Measurements from ENCODE around the gene PEX11B. TPM values are rescaled to one million over a fixed set of nuclear protein-coding genes. Genes with fewer than 3 reads are reported as not detected.

Gene PEX11B
- total RNA-seq, 1 donor from 2014 or later, result 18.7 TPM

DNA sequence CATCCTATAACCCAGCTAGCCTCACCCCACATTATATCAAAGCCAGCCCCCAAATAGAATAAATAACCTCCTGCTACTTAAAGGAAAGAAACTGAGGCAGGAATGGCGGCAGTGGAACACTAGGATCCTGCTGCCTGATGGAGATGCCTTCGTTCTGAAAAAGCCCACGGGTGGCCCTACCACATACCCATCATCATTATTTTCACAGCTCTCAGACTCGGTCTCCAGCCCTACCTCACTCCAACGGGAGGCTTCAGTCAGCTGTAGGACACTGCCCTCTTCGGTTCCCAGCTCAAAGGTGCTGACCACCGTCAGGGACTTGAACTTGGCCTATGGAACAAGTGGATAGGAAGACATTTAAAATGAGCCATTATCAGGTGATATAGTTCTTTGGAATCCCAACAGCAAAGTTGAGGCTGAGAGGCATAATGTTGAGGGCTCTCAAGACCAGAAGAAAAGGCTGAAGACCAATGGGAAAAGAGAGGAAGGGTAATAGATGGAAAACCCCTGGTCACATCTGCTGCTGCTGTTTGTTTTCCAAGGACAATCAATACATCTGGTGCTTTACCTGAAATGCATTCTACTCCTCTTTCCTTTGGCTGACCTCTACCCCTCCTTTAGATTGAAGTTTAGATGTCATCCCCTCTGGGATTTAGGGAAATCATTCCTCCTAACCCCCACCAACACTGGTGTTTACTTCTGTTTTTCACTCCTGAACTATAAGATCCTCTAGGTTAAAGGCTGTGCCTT, 25.0 kb downstream of the PEX11B start:
- no peak for TF ChIP-seq CTCF (conservative IDR thresholded peaks at IDR 0.05)
- H3K27ac Mint-ChIP-seq (ENCODE audit: unreplicated experiment), result no peak overlapping the region
- H3K4me1 Mint-ChIP-seq, result peaks cover 12% of the 10 kb centered on the region
- peaks cover 5% of the 10 kb centered on the region for H3K27me3 Mint-ChIP-seq (ENCODE audit: low read depth)
- H3K4me3 Mint-ChIP-seq, result no peak overlapping the region
- no peak for DNase-seq (ENCODE audit: low read depth, low spot score)
- no peaks in the 10 kb centered on the region for H3K36me3 Mint-ChIP-seq (ENCODE audit: low read depth)
- no peaks in the 10 kb centered on the region for H3K9me3 Mint-ChIP-seq

GRCh38 chr1:145892486-145893087, 25.9 kb downstream of the PEX11B start:
- H3K27me3 Mint-ChIP-seq (ENCODE audit: low read depth), result peaks cover 10% of the 10 kb centered on the region
- H3K36me3 Mint-ChIP-seq (ENCODE audit: low read depth), result no peaks in the 10 kb centered on the region
- peak overlapping the region; percentile 39 for H3K4me3 Mint-ChIP-seq
- peaks cover 8% of the 10 kb centered on the region for H3K4me1 Mint-ChIP-seq
- peak overlapping the region; percentile 99 for H3K27ac Mint-ChIP-seq (ENCODE audit: unreplicated experiment)
- no peak for TF ChIP-seq CTCF (conservative IDR thresholded peaks at IDR 0.05)
- no peaks in the 10 kb centered on the region for H3K9me3 Mint-ChIP-seq
- DNase-seq (ENCODE audit: low read depth, low spot score), result no peak

DNA sequence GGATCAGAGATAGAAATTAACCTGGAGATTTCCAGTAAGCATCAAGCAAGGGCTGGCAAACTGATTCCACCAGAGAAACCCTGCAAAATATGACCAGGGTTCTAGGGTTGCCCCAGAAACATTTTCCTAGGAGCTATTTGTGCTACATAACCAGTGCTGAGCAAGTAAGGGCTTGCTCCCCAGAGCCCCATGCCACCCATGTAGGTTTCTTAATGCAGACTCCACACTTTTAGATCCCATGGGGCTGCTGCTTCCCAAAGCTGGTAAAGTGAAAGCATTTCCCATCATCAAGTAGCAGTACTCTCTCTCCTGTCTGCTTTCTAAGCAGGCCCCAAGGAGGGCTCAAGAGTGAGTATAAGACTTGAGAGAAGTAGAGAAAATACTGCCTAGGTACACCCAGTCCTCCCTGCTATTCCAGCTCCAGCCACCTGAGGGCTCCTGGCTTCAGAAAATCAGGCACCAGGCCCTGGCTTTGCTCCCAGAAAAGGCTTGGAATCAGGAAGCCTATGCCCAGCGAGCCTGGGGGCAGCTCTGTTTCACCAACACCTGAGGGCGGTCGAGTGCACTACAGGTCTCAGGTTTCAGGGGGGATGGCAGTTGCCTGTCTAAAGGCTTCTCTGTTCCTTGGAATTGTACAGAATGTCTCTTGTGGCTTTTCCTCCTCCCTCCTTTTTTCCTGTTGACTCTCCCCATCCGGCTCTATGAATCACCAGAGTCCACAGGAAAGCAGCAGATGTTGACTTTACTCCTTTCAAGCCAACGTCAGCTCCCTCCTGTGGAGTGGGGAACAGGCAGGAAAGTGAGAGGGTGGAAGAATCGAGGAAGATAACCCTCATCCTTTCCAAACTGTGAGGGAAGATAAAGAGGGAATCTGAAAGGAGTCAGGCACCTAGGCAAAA, 26.7 kb downstream of the PEX11B start:
- Mint-ChIP-seq H3K27me3 (ENCODE audit: low read depth) (peaks cover 16% of the 10 kb centered on the region), H3K4me3 (peak overlapping the region; percentile 39), H3K9me3 (no peaks in the 10 kb centered on the region), H3K27ac (ENCODE audit: unreplicated experiment) (peak overlapping the region; percentile 99), H3K36me3 (ENCODE audit: low read depth) (no peaks in the 10 kb centered on the region), H3K4me1 (peaks cover 7% of the 10 kb centered on the region)
- TF ChIP-seq CTCF (conservative IDR thresholded peaks at IDR 0.05), result peak; percentile 91
- peak; percentile 93 for DNase-seq (ENCODE audit: low read depth, low spot score)

- Mint-ChIP-seq H3K9me3 (no peaks in the 10 kb centered on the region), H3K27me3 (ENCODE audit: low read depth) (peaks cover 23% of the 10 kb centered on the region), H3K27ac (ENCODE audit: unreplicated experiment) (no peak overlapping the region), H3K4me3 (no peak overlapping the region), H3K4me1 (peaks cover 14% of the 10 kb centered on the region), H3K36me3 (ENCODE audit: low read depth) (no peaks in the 10 kb centered on the region)
- DNase-seq (ENCODE audit: low read depth, low spot score), result no peak
- no peak for TF ChIP-seq CTCF (conservative IDR thresholded peaks at IDR 0.05)
Measured at GRCh38 chr1:145891143-145891542, 27.4 kb downstream of the PEX11B start.

DNA sequence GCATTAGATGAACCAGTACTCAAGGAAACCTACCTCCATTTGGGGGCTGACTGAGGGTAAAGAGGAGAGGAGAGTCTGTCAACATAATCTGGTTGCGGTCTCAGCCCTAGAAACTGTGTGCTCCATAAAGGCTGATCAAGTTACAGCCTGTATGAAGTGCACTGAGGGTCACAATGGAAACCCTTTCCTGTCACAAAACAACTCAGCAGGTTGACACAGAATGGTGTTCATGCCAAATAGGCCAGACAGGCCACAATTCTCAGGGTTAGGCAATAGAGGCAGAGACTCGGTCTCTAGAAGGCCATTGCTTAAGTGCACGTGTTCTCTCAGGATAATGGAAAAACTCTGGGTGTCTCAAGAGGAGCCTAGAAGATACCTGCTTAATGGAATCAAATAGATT, 28.8 kb downstream of the PEX11B start:
- H3K27me3 Mint-ChIP-seq (ENCODE audit: low read depth), result peaks cover 36% of the 10 kb centered on the region
- peaks cover 25% of the 10 kb centered on the region for H3K4me1 Mint-ChIP-seq
- no peak overlapping the region for H3K27ac Mint-ChIP-seq (ENCODE audit: unreplicated experiment)
- H3K9me3 Mint-ChIP-seq, result no peaks in the 10 kb centered on the region
- TF ChIP-seq CTCF (conservative IDR thresholded peaks at IDR 0.05), result no peak
- no peaks in the 10 kb centered on the region for H3K36me3 Mint-ChIP-seq (ENCODE audit: low read depth)
- DNase-seq (ENCODE audit: low read depth, low spot score), result no peak
- H3K4me3 Mint-ChIP-seq, result no peak overlapping the region

All from neural crest cell (in vitro differentiated cells).